Naive B cell (primary cell): ENCODE results near the gene SELENOF. TPM values are rescaled to one million over a fixed set of nuclear protein-coding genes. Genes with fewer than 3 reads are reported as not detected.
"Not testable (repeated sequence)": the region's sequence is repeated elsewhere in the genome, so short reads cannot be mapped to it uniquely, and the experiment has no call there.

Experiments
- ATAC-seq, 2 donors: fragments of 150-1000 bp; cut with Tn5 transposase; 2 replicates each; pipeline ENCODE4 v1.10.0; 2021; ENCODE audit warnings: low read depth in 2 of 2, mild to moderate bottlenecking in 2 of 2, moderate library complexity in 2 of 2
- DNase-seq: peaks from one replicate; pipeline ENCODE4 v3.0.0; 2022
- H3K27ac Mint-ChIP-seq, 6 donors: one replicate each; pipeline ENCODE4 v1.8.0; 2020 to 2022; ENCODE audit warnings: mild to moderate bottlenecking in 6 of 6, mixed read lengths in 6 of 6, moderate library complexity in 5 of 6, inconsistent platforms in 2 of 6
- H3K27me3 Mint-ChIP-seq, 3 donors: one replicate each; pipeline ENCODE4 v1.8.0; 2021 to 2022; ENCODE audit warnings: mixed read lengths in 3 of 3, mild to moderate bottlenecking in 1 of 3
- H3K36me3 Mint-ChIP-seq, 2 donors: one replicate each; pipeline ENCODE4 v1.8.0; 2020 to 2022; ENCODE audit warnings: mixed read lengths in 2 of 2, inconsistent platforms in 1 of 2, mild to moderate bottlenecking in 1 of 2
- H3K4me1 Mint-ChIP-seq, 3 donors: one replicate each; pipeline ENCODE4 v1.8.0; 2020 to 2022; ENCODE audit warnings: mixed read lengths in 3 of 3, inconsistent platforms in 1 of 3, mild to moderate bottlenecking in 1 of 3, moderate library complexity in 1 of 3
- H3K4me3 Mint-ChIP-seq, 8 donors: one replicate each; pipeline ENCODE4 v1.8.0; 2020 to 2022; ENCODE audit warnings: mild to moderate bottlenecking in 8 of 8, mixed read lengths in 8 of 8, moderate library complexity in 8 of 8, inconsistent platforms in 2 of 8
- H3K9me3 Mint-ChIP-seq, 7 donors: one replicate each; pipeline ENCODE4 v1.8.0; 2020 to 2022; ENCODE audit warnings: mixed read lengths in 7 of 7, mild to moderate bottlenecking in 5 of 7, inconsistent platforms in 2 of 7, moderate library complexity in 1 of 7
- polyA plus RNA-seq, 6 donors: library from polyadenylated mRNA; unstranded; fragments of 300-500 nt; fragmentation: Illumina TruSeq; gene quantifications; one replicate each; pipeline ENCODE4 v1.2.3, GENCODE V29; 2021; ENCODE audit warnings: low read depth in 6 of 6

SELENOF gene
- polyA plus RNA-seq, 6 donors from 2014 or later: 558 to 771 (median 701) TPM

- peaks cover 6 to 10% (median 9%) of the 10 kb centered on the region in 3 donors for H3K4me1 Mint-ChIP-seq
- not testable (repeated sequence) for ATAC-seq, H3K9me3 Mint-ChIP-seq, H3K4me3 Mint-ChIP-seq, H3K36me3 Mint-ChIP-seq, DNase-seq, H3K27ac Mint-ChIP-seq, H3K27me3 Mint-ChIP-seq
Measured at GRCh38 chr1:86814118-86814517, 99.8 kb downstream of the SELENOF start.

Other genes with a start within 250 kb of the SELENOF start
- 10 to 100 TPM; 34.7 to 52.8 (median 45.6) TPM for gene SH3GLB1, start 209.6 kb downstream of the SELENOF start, polyA plus RNA-seq
- gene HS2ST1, start 509 bp upstream of the SELENOF start, polyA plus RNA-seq: 10 to 100 TPM; 14.4 to 23.4 (median 17.8) TPM